ENCODE results near the gene KCNN4.
A peak's percentile ranks its signal among the peaks of the same experiment; 100 is the strongest.

Gene KCNN4

GRCh38 chr19:43784241-43784980 lies 3.6 kb upstream of the KCNN4 start:
- H3K9ac ChIP-seq (ENCODE audit: insufficient read length, low read depth): no peak overlapping the region
- TF ChIP-seq YY1 (IDR thresholded peaks at IDR 0.05; ENCODE audit: insufficient read depth, insufficient read length): no peak
- no peak for TF ChIP-seq SUZ12 (IDR thresholded peaks at IDR 0.05; ENCODE audit: extremely low read depth, insufficient read depth, insufficient read length)
- TF ChIP-seq ZNF274 (IDR thresholded peaks at IDR 0.05; ENCODE audit: low read depth, low read length): no peak

DNA sequence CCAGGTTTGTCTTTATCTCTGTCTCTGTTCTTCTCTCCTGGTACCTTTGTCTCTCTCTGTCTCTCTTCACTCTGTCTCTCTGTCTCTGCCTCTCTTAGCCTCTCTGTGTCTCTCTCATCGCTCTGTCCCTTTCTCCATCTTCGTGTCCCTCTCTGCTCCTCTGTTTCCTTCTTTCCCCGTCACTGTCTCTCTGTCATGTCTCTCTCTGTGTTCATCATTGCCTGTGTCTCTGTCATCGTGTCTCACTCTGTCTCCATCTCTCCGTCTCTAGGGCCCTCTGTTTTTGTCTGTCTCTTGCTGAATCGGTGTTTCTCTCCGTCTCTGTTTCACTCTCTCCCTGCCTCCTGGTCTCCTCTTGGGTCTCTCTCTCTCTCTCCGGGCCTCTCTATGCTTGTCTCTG lies 2.9 kb upstream of the KCNN4 start:
- Histone ChIP-seq H3K4me1 (ENCODE audit: insufficient read depth, insufficient read length) (peaks cover 5% of the 10 kb centered on the region), H3K9ac (ENCODE audit: insufficient read length, low read depth) (no peak overlapping the region)

More at GRCh38 chr19:43784241-43784980, 3.6 kb upstream of the KCNN4 start:
- H3K4me3 ChIP-seq (ENCODE audit: insufficient read length, low read depth): no peak overlapping the region
- H3K27me3 ChIP-seq (ENCODE audit: insufficient read depth, insufficient read length): no peaks in the 10 kb centered on the region
- DNase-seq (ENCODE audit: low read depth, low spot score): no peak
- H3K4me1 ChIP-seq (ENCODE audit: insufficient read depth, insufficient read length): peaks cover 5% of the 10 kb centered on the region
- H3K9me3 ChIP-seq (ENCODE audit: insufficient read depth, low read length): no peaks in the 10 kb centered on the region
- no peaks in the 10 kb centered on the region for H3K36me3 ChIP-seq (ENCODE audit: insufficient read depth, insufficient read length, low read length)

DNA sequence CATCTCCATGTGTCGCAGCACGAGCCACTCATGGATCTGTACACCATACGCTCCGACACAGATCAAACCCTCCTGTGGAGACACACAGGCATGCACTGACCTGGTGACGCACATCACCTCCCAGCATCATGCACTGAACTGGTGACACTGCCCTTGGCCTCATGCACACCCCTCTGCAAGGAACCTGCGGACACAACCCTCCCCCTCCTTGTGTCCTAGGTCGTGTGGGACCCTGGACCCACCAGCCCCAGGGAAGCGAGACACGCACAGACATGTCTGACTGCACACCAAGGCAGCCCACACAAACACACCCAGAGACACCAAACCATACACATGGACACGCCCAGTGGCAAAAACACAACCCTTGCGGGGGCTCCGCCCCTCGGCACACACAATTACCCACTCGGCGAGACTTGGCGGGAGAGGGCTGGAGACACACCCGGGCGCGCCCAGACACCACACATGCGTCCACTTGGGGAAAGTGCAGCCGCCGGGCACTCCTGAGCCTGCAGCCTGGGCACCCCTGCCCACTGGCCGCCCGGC lies 2.0 kb upstream of the KCNN4 start:
- Histone ChIP-seq H3K4me3 (ENCODE audit: insufficient read length, low read depth) (no peak overlapping the region), H3K36me3 (ENCODE audit: insufficient read depth, insufficient read length, low read length) (no peaks in the 10 kb centered on the region), H3K9ac (ENCODE audit: insufficient read length, low read depth) (no peak overlapping the region), H3K27me3 (ENCODE audit: insufficient read depth, insufficient read length) (no peaks in the 10 kb centered on the region), H3K4me1 (ENCODE audit: insufficient read depth, insufficient read length) (peaks cover 5% of the 10 kb centered on the region), H3K9me3 (ENCODE audit: insufficient read depth, low read length) (no peaks in the 10 kb centered on the region)
- DNase-seq (ENCODE audit: low read depth, low spot score): no peak
- TF ChIP-seq ZNF274 (IDR thresholded peaks at IDR 0.05; ENCODE audit: low read depth, low read length) (no peak), SUZ12 (IDR thresholded peaks at IDR 0.05; ENCODE audit: extremely low read depth, insufficient read depth, insufficient read length) (no peak), YY1 (IDR thresholded peaks at IDR 0.05; ENCODE audit: insufficient read depth, insufficient read length) (no peak)

More for the DNA sequence above, 2.9 kb upstream of the KCNN4 start:
- no peak for DNase-seq (ENCODE audit: low read depth, low spot score)
- no peak overlapping the region for H3K4me3 ChIP-seq (ENCODE audit: insufficient read length, low read depth)
- H3K36me3 ChIP-seq (ENCODE audit: insufficient read depth, insufficient read length, low read length): no peaks in the 10 kb centered on the region
- H3K27me3 ChIP-seq (ENCODE audit: insufficient read depth, insufficient read length): no peaks in the 10 kb centered on the region
- no peaks in the 10 kb centered on the region for H3K9me3 ChIP-seq (ENCODE audit: insufficient read depth, low read length)
- no peak for TF ChIP-seq SUZ12 (IDR thresholded peaks at IDR 0.05; ENCODE audit: extremely low read depth, insufficient read depth, insufficient read length)
- no peak for TF ChIP-seq YY1 (IDR thresholded peaks at IDR 0.05; ENCODE audit: insufficient read depth, insufficient read length)
- TF ChIP-seq ZNF274 (IDR thresholded peaks at IDR 0.05; ENCODE audit: low read depth, low read length): no peak

- no peaks in the 10 kb centered on the region for H3K9me3 ChIP-seq (ENCODE audit: insufficient read depth, low read length)
- H3K4me3 ChIP-seq (ENCODE audit: insufficient read length, low read depth): no peak overlapping the region
- H3K27me3 ChIP-seq (ENCODE audit: insufficient read depth, insufficient read length): no peaks in the 10 kb centered on the region
- no peak for TF ChIP-seq ZNF274 (IDR thresholded peaks at IDR 0.05; ENCODE audit: low read depth, low read length)
- no peak for TF ChIP-seq YY1 (IDR thresholded peaks at IDR 0.05; ENCODE audit: insufficient read depth, insufficient read length)
- TF ChIP-seq SUZ12 (IDR thresholded peaks at IDR 0.05; ENCODE audit: extremely low read depth, insufficient read depth, insufficient read length): no peak
- no peaks in the 10 kb centered on the region for H3K36me3 ChIP-seq (ENCODE audit: insufficient read depth, insufficient read length, low read length)
- H3K9ac ChIP-seq (ENCODE audit: insufficient read length, low read depth): no peak overlapping the region
- no peak for DNase-seq (ENCODE audit: low read depth, low spot score)
- peaks cover 6% of the 10 kb centered on the region for H3K4me1 ChIP-seq (ENCODE audit: insufficient read depth, insufficient read length)
Observed at GRCh38 chr19:43782311-43782660, 1.5 kb upstream of the KCNN4 start.

- Histone ChIP-seq H3K36me3 (ENCODE audit: insufficient read depth, insufficient read length, low read length) (no peaks in the 10 kb centered on the region), H3K9me3 (ENCODE audit: insufficient read depth, low read length) (no peaks in the 10 kb centered on the region), H3K4me3 (ENCODE audit: insufficient read length, low read depth) (no peak overlapping the region), H3K27me3 (ENCODE audit: insufficient read depth, insufficient read length) (peaks cover 4% of the 10 kb centered on the region), H3K4me1 (ENCODE audit: insufficient read depth, insufficient read length) (peaks cover 6% of the 10 kb centered on the region), H3K9ac (ENCODE audit: insufficient read length, low read depth) (no peak overlapping the region)
- no peak for DNase-seq (ENCODE audit: low read depth, low spot score)
- no peak for TF ChIP-seq SUZ12 (IDR thresholded peaks at IDR 0.05; ENCODE audit: extremely low read depth, insufficient read depth, insufficient read length)
- TF ChIP-seq ZNF274 (IDR thresholded peaks at IDR 0.05; ENCODE audit: low read depth, low read length): no peak
- TF ChIP-seq YY1 (IDR thresholded peaks at IDR 0.05; ENCODE audit: insufficient read depth, insufficient read length): no peak
Observed at GRCh38 chr19:43781630-43782310, 997 bp upstream of the KCNN4 start.

- no peaks in the 10 kb centered on the region for H3K9me3 ChIP-seq (ENCODE audit: insufficient read depth, low read length)
- no peak for DNase-seq (ENCODE audit: low read depth, low spot score)
- no peak overlapping the region for H3K4me3 ChIP-seq (ENCODE audit: insufficient read length, low read depth)
- H3K4me1 ChIP-seq (ENCODE audit: insufficient read depth, insufficient read length): peaks cover 6% of the 10 kb centered on the region
- H3K27me3 ChIP-seq (ENCODE audit: insufficient read depth, insufficient read length): peaks cover 23% of the 10 kb centered on the region
- TF ChIP-seq SUZ12 (IDR thresholded peaks at IDR 0.05; ENCODE audit: extremely low read depth, insufficient read depth, insufficient read length) (no peak), YY1 (IDR thresholded peaks at IDR 0.05; ENCODE audit: insufficient read depth, insufficient read length) (no peak), ZNF274 (IDR thresholded peaks at IDR 0.05; ENCODE audit: low read depth, low read length) (no peak)
- H3K9ac ChIP-seq (ENCODE audit: insufficient read length, low read depth): peak overlapping the region; percentile 21
- no peaks in the 10 kb centered on the region for H3K36me3 ChIP-seq (ENCODE audit: insufficient read depth, insufficient read length, low read length)
Observed at GRCh38 chr19:43779820-43780219, 953 bp downstream of the KCNN4 start.
